ACC112 (cell line): Measurements from ENCODE around the gene HOXA6.

ENCODE experiments used
- H2AFZ ChIP-seq: fragments of 200-600 bp; sonication (generic); one replicate; pipeline ENCODE4 v1.6.0; 2017; ENCODE audit warnings: antibody characterized with exemption, low read length; ENCODE audit not compliant: unreplicated experiment
- H3K27ac ChIP-seq: fragments of 200-600 bp; sonication (generic); 2 replicates; pipeline ENCODE4 v1.5.1; 2014; ENCODE audit warnings: low read depth, mild to moderate bottlenecking, antibody characterized with exemption, low read length, moderate library complexity
- H3K27me3 ChIP-seq: fragments of 200-600 bp; sonication (generic); 2 replicates; pipeline ENCODE4 v1.6.1; 2014; ENCODE audit warnings: mild to moderate bottlenecking, antibody characterized with exemption, low read length, moderate library complexity, mixed read lengths; ENCODE audit not compliant: insufficient read depth
- H3K36me3 ChIP-seq: fragments of 200-600 bp; sonication (generic); 2 replicates; pipeline ENCODE4 v1.6.1; 2016; ENCODE audit warnings: mild to moderate bottlenecking, antibody characterized with exemption, low read length, moderate library complexity, mixed read lengths; ENCODE audit not compliant: insufficient read depth
- H3K4me1 ChIP-seq: fragments of 200-600 bp; sonication (generic); one replicate; pipeline ENCODE4 v1.6.1; 2016; ENCODE audit warnings: low read length, mixed read lengths; ENCODE audit not compliant: insufficient read depth, unreplicated experiment, control insufficient read depth
- H3K4me3 ChIP-seq: fragments of 200-600 bp; sonication (generic); 2 replicates; pipeline ENCODE4 v1.5.1; 2014; ENCODE audit warnings: mild to moderate bottlenecking, low read depth, low read length
- H3K79me2 ChIP-seq: fragments of 200-600 bp; sonication (generic); one replicate; pipeline ENCODE4 v1.6.0; 2016; ENCODE audit warnings: low read length; ENCODE audit not compliant: control insufficient read depth, unreplicated experiment, insufficient read depth

Gene HOXA6

GRCh38 chr7:27098578-27099451, 48.8 kb downstream of the HOXA6 start:
- Histone ChIP-seq H2AFZ (no peak overlapping the region), H3K4me1 (peaks cover 10% of the 10 kb centered on the region), H3K27ac (no peak overlapping the region), H3K79me2 (no peaks in the 10 kb centered on the region), H3K27me3 (peaks cover 99% of the 10 kb centered on the region), H3K4me3 (no peak overlapping the region), H3K36me3 (no peaks in the 10 kb centered on the region)

- no peak overlapping the region for H3K27ac ChIP-seq
- no peak overlapping the region for H2AFZ ChIP-seq
- H3K4me3 ChIP-seq = peak overlapping the region; percentile 81
- H3K4me1 ChIP-seq = peaks cover 10% of the 10 kb centered on the region
- no peaks in the 10 kb centered on the region for H3K36me3 ChIP-seq
- H3K79me2 ChIP-seq = no peaks in the 10 kb centered on the region
- peaks cover 99% of the 10 kb centered on the region for H3K27me3 ChIP-seq
Observed at GRCh38 chr7:27097686-27098577, 49.6 kb downstream of the HOXA6 start.

- Histone ChIP-seq H3K4me1 (peaks cover 10% of the 10 kb centered on the region), H3K79me2 (no peaks in the 10 kb centered on the region), H3K27ac (peak overlapping the region; percentile 24; the same call in 1 of the 2 replicates), H3K36me3 (no peaks in the 10 kb centered on the region), H2AFZ (no peak overlapping the region), H3K27me3 (peaks cover 99% of the 10 kb centered on the region), H3K4me3 (peak overlapping the region; percentile 81)
Observed at GRCh38 chr7:27096768-27097514, 50.6 kb downstream of the HOXA6 start.

GRCh38 chr7:27095897-27096767, 51.4 kb downstream of the HOXA6 start, which contains the start of gene HOXA1:
Gene HOXA1 (minus strand): TSS chr7:27096000. CDS start chr7:27095912, 88 bp downstream.
- H3K4me3 ChIP-seq = peak within 1 kb of the TSS; percentile 81
- H2AFZ ChIP-seq = peak within 1 kb of the TSS; percentile 73
- no peaks in the 10 kb centered on the region for H3K36me3 ChIP-seq
- no peaks in the 10 kb centered on the region for H3K79me2 ChIP-seq
- peaks cover 99% of the 10 kb centered on the region for H3K27me3 ChIP-seq
- peaks cover 10% of the 10 kb centered on the region for H3K4me1 ChIP-seq
- H3K27ac ChIP-seq = peak within 1 kb of the TSS; percentile 24; the same call in 1 of the 2 replicates
